Measurements from ENCODE around the gene NBPF11.
"Not testable (repeated sequence)": the region's sequence is repeated elsewhere in the genome, so short reads cannot be mapped to it uniquely, and the experiment has no call there.

DNA sequence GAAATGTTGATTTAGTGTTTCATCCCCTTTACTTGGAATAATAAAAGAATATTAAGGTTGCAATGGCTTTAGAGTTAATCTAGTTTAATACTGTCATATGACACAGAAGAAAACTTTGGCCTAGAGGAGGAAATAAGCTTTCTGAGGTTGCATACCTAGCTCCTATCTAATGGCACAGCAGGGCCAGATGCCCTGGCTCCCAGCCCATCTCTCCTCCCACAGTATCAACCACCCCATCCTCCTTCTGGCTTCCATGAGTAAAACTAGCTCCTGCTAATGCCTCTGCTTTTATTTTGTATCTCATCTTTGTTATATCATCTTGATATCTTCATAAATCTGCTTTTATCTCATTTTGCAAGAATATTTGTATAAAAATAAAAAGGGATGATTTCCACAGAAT, 19.9 kb upstream of the NBPF11 start:
- TF ChIP-seq, protein P1, sequence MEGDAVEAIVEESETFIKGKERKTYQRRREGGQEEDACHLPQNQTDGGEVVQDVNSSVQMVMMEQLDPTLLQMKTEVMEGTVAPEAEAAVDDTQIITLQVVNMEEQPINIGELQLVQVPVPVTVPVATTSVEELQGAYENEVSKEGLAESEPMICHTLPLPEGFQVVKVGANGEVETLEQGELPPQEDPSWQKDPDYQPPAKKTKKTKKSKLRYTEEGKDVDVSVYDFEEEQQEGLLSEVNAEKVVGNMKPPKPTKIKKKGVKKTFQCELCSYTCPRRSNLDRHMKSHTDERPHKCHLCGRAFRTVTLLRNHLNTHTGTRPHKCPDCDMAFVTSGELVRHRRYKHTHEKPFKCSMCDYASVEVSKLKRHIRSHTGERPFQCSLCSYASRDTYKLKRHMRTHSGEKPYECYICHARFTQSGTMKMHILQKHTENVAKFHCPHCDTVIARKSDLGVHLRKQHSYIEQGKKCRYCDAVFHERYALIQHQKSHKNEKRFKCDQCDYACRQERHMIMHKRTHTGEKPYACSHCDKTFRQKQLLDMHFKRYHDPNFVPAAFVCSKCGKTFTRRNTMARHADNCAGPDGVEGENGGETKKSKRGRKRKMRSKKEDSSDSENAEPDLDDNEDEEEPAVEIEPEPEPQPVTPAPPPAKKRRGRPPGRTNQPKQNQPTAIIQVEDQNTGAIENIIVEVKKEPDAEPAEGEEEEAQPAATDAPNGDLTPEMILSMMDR (IDR thresholded peaks at IDR 0.05 in 8 of 11, conservative IDR thresholded peaks at IDR 0.05 in 3 of 11): not testable (repeated sequence)
- not testable (repeated sequence) for TF ChIP-seq POLR2AphosphoS5, POLR2A (IDR thresholded peaks at IDR 0.05)
